Chondrocyte (in vitro differentiated cells): ENCODE results near the gene FRA10AC1. TPM values are rescaled to one million over a fixed set of nuclear protein-coding genes. Genes with fewer than 3 reads are reported as not detected.

ENCODE experiments used
- DNase-seq: peaks from one replicate; pipeline ENCODE4 v3.0.0; 2021; ENCODE audit warnings: mixed read lengths, low spot score
- H3K27ac Mint-ChIP-seq: one replicate; pipeline ENCODE4 v1.8.0; 2021; ENCODE audit warnings: mild to moderate bottlenecking, moderate library complexity, mixed read lengths; ENCODE audit not compliant: unreplicated experiment
- H3K27me3 Mint-ChIP-seq: 2 replicates; pipeline ENCODE4 v1.8.0; 2021; ENCODE audit warnings: low read depth, mixed read lengths
- H3K36me3 Mint-ChIP-seq: 2 replicates; pipeline ENCODE4 v1.8.0; 2021; ENCODE audit warnings: low read depth, mixed read lengths
- H3K4me1 Mint-ChIP-seq: 2 replicates; pipeline ENCODE4 v1.8.0; 2021; ENCODE audit warnings: low read depth, mild to moderate bottlenecking, mixed read lengths
- H3K4me3 Mint-ChIP-seq: one replicate; pipeline ENCODE4 v1.8.0; 2021; ENCODE audit warnings: mild to moderate bottlenecking, moderate library complexity, mixed read lengths; ENCODE audit not compliant: unreplicated experiment
- H3K9me3 Mint-ChIP-seq: 2 replicates; pipeline ENCODE4 v1.8.0; 2021; ENCODE audit warnings: low read depth, mixed read lengths
- total RNA-seq: library from RNA; stranded (reverse); gene quantifications from 3 replicates; pipeline ENCODE4 v1.2.1, GENCODE V29; 2021
- TF ChIP-seq, protein P1 (sequence below): fragments of 200-600 bp; sonication (generic); IDR thresholded peaks from 2 replicates; pipeline ENCODE4 v1.5.0; 2021; ENCODE audit warnings: antibody characterized with exemption, mild to moderate bottlenecking, moderate library complexity

FRA10AC1 gene
- total RNA-seq, 1 donor from 2014 or later: 13.2 TPM

DNA sequence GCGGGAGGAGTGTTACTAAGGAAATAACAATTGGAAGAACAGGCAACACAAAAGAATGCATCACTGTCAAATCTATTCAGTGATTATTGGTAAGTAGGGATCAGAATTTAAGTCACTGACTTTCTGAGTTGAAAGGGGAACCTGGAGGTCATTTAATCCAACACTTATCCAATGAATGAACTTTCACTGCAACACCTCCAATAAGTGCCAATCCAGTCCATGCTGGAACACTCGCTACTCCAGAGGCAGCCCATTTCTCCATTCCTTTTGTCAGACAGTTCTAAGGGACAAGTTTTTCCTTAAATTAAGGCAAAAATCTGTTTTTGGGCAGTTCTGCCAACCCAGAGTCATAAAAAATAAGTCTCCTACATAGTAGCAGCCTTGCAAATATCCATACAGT is 29.5 kb downstream of the FRA10AC1 start:
- Mint-ChIP-seq H3K36me3 (peaks cover 19% of the 10 kb centered on the region), H3K27me3 (no peaks in the 10 kb centered on the region), H3K4me1 (no peaks in the 10 kb centered on the region), H3K4me3 (no peak overlapping the region), H3K9me3 (no peaks in the 10 kb centered on the region), H3K27ac (no peak overlapping the region)
- DNase-seq: no peak
- TF ChIP-seq, protein P1, sequence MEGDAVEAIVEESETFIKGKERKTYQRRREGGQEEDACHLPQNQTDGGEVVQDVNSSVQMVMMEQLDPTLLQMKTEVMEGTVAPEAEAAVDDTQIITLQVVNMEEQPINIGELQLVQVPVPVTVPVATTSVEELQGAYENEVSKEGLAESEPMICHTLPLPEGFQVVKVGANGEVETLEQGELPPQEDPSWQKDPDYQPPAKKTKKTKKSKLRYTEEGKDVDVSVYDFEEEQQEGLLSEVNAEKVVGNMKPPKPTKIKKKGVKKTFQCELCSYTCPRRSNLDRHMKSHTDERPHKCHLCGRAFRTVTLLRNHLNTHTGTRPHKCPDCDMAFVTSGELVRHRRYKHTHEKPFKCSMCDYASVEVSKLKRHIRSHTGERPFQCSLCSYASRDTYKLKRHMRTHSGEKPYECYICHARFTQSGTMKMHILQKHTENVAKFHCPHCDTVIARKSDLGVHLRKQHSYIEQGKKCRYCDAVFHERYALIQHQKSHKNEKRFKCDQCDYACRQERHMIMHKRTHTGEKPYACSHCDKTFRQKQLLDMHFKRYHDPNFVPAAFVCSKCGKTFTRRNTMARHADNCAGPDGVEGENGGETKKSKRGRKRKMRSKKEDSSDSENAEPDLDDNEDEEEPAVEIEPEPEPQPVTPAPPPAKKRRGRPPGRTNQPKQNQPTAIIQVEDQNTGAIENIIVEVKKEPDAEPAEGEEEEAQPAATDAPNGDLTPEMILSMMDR: no peak

GRCh38 chr10:93672022-93672678 is 30.2 kb downstream of the FRA10AC1 start:
- no peaks in the 10 kb centered on the region for H3K27me3 Mint-ChIP-seq

DNA sequence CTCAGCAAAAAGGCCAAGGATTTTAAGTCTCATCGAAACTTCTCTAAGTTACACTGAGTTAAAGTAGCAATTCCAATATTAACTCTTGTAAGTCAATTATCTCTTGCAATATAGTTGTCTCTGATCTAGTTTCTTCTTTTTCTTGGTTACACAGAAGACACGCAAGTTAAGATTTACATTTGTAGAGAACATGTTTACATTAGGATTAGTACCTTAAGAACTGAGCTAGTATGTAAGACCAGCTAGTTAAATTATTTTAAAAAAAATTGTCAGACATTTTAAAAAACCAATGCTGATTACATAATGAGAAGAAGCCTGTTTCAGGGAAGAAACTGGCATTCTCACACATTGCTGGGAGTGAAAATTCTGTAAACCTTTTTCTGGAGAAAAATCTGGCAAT is 31.4 kb downstream of the FRA10AC1 start:
- Mint-ChIP-seq H3K36me3 (peaks cover 24% of the 10 kb centered on the region), H3K4me3 (no peak overlapping the region)

More at GRCh38 chr10:93672022-93672678, 30.2 kb downstream of the FRA10AC1 start:
- H3K4me3 Mint-ChIP-seq: no peak overlapping the region
- no peak for DNase-seq
- H3K4me1 Mint-ChIP-seq: no peaks in the 10 kb centered on the region
- H3K36me3 Mint-ChIP-seq: peaks cover 18% of the 10 kb centered on the region
- no peak overlapping the region for H3K27ac Mint-ChIP-seq
- TF ChIP-seq, protein P1: no peak
- no peaks in the 10 kb centered on the region for H3K9me3 Mint-ChIP-seq

DNA sequence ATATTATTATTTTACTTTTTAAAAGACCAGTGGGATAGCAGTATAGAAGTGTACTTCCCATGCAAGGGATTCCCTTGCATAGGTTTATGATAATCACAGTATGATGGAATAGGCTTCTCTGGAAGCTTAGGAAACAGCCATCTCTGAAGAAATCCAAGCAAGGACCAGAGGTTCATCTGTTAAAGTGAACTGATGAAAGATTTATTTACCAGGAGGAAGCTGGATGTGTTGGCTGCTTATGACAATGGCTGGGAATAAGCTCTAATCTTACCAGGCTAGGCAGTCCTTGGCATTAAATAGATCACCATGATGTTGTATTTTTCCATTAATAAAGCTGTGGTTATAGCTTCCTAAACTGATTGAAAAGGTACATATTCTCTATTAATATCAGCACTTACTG is 32.0 kb downstream of the FRA10AC1 start:
- peaks cover 24% of the 10 kb centered on the region for H3K36me3 Mint-ChIP-seq
- H3K27me3 Mint-ChIP-seq: no peaks in the 10 kb centered on the region
- TF ChIP-seq, protein P1: no peak

More for the DNA sequence above, 31.4 kb downstream of the FRA10AC1 start:
- Mint-ChIP-seq H3K4me1 (no peaks in the 10 kb centered on the region), H3K27ac (no peak overlapping the region), H3K9me3 (peaks cover 2% of the 10 kb centered on the region), H3K27me3 (no peaks in the 10 kb centered on the region)
- no peak for DNase-seq
- TF ChIP-seq, protein P1: no peak

DNA sequence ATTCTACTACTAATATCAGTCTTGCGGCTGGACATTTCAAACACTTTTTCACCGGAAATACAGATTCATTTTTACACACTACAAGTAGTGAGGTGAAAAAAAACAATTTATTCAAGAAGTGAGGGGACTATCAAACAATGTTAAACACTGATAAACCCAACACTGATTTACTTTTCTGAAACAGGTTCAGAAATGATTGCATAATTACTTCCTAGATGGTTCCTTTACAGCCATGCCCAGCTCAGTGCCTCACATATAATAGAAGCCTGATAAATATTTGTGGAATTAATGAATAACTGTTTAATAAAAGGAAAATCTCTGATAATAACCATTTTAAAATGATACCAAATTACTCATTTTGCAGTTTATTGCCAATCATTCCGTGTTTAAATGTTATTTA is 34.6 kb downstream of the FRA10AC1 start:
- Mint-ChIP-seq H3K9me3 (peaks cover 2% of the 10 kb centered on the region), H3K4me3 (no peak overlapping the region), H3K27ac (no peak overlapping the region), H3K27me3 (no peaks in the 10 kb centered on the region), H3K36me3 (peaks cover 19% of the 10 kb centered on the region), H3K4me1 (no peaks in the 10 kb centered on the region)
- DNase-seq: no peak
- TF ChIP-seq, protein P1: no peak

More for the DNA sequence above, 32.0 kb downstream of the FRA10AC1 start:
- H3K9me3 Mint-ChIP-seq: peaks cover 2% of the 10 kb centered on the region
- H3K4me1 Mint-ChIP-seq: no peaks in the 10 kb centered on the region
- no peak overlapping the region for H3K4me3 Mint-ChIP-seq
- no peak for DNase-seq
- H3K27ac Mint-ChIP-seq: no peak overlapping the region
